Suprapubic skin (tissue), 4 donors: ENCODE results near the gene PTTG1IP. TPM values are rescaled to one million over a fixed set of nuclear protein-coding genes. Genes with fewer than 3 reads are reported as not detected.

Experiments
- DNase-seq, 2 donors: peaks; one replicate each; pipeline ENCODE4 v3.0.0-alpha.2; 2019; ENCODE audit warnings: low spot score in 2 of 2
- H3K27ac ChIP-seq: fragments of 200-600 bp; sonication (generic); one replicate; pipeline ENCODE4 v1.5.1; 2019
- H3K27me3 ChIP-seq: fragments of 200-600 bp; sonication (generic); one replicate; pipeline ENCODE4 v1.5.1; 2019
- H3K36me3 ChIP-seq: fragments of 200-600 bp; sonication (generic); one replicate; pipeline ENCODE4 v1.5.1; 2019
- H3K4me1 ChIP-seq: fragments of 200-600 bp; sonication (generic); one replicate; pipeline ENCODE4 v1.5.1; 2019
- H3K4me3 ChIP-seq: fragments of 200-600 bp; sonication (generic); one replicate; pipeline ENCODE4 v1.5.1; 2019; ENCODE audit warnings: mild to moderate bottlenecking
- H3K9me3 ChIP-seq: fragments of 200-600 bp; sonication (generic); one replicate; pipeline ENCODE4 v1.5.1; 2019
- EP300 ChIP-seq: sonication (generic); formaldehyde crosslinking; IDR thresholded peaks from one replicate; pipeline ENCODE4 v1.6.1; 2017; ENCODE audit warnings: antibody characterized with exemption
- POLR2A ChIP-seq, 2 donors: fragments of 450-650 bp; IDR thresholded peaks; one replicate each; pipeline ENCODE4 v1.6.1; 2017; ENCODE audit warnings: antibody characterized with exemption in 2 of 2, mild to moderate bottlenecking in 2 of 2, moderate library complexity in 2 of 2
- POLR2AphosphoS5 ChIP-seq, 3 donors: sonication (generic); formaldehyde crosslinking; IDR thresholded peaks; one replicate each; pipeline ENCODE4 v1.6.1; 2017; ENCODE audit warnings: antibody characterized with exemption in 3 of 3
- WGBS: methylation state at CpG from one replicate; pipeline ENCODE4 v1.1.5; 2018; 5-methylcytosine and 5-hydroxymethylcytosine counted together
- total RNA-seq, 4 donors: library from RNA; depleted of rRNA; stranded (reverse); fragments of >200 nt; gene quantifications; one replicate each; pipeline ENCODE4 v1.1.0, GENCODE V29; 2016
- TF ChIP-seq, protein P1 (sequence below), 2 donors: fragments of 200-600 bp in 1 of 2; fragments of 450-650 bp in 1 of 2; sonication (generic) in 1 of 2; IDR thresholded peaks; one replicate each; pipeline ENCODE4 v1.5.1; 2016 to 2019; ENCODE audit warnings: antibody characterized with exemption in 2 of 2, mild to moderate bottlenecking in 1 of 2, moderate library complexity in 1 of 2

PTTG1IP gene
- total RNA-seq, 4 donors from 2014 or later: 114 to 172 (median 143) TPM

DNA sequence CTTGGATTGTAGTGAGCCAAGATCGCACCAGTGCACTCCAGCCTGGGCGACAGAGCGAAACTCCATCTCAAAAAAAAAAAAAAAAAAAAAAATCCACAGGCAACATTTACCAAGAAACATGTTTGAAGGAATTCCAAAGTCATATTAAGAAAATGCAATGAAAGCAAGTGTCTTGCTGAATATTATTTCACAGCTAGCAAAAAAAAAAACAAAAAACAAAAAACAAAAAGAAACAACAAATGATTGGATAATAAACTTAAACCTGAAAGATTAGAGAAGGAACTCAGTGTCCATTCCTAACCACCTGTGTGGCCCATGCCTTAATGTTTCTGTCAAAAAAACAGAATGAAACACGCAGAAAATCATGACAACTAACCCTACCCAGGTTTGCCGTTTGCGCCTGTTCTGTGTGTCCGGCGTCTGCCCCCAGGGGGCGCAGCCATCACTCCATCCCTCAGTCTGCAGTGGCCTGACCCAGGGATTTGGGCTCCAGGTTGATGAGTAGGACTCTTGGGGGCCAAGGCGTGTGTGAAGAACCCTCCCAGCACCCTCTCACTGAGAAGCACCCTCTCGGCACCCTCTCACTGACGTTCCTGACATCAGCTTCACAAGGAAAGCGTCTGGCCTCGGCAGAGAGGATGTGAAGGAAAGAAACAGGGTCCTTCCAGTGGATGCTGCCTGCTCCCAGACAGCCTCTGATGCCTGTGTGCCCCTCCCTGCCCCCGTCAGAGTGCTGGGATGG lies 19.2 kb upstream of the PTTG1IP start:
- Histone ChIP-seq H3K27ac (no peak overlapping the region), H3K9me3 (no peaks in the 10 kb centered on the region), H3K4me1 (peaks cover 21% of the 10 kb centered on the region), H3K36me3 (no peaks in the 10 kb centered on the region), H3K27me3 (peaks cover 15% of the 10 kb centered on the region), H3K4me3 (no peak overlapping the region)
- 45% methylated on average over 15 of the region's 15 CpGs for WGBS
- no peak for TF ChIP-seq POLR2A (IDR thresholded peaks at IDR 0.05)
- TF ChIP-seq, protein P1, sequence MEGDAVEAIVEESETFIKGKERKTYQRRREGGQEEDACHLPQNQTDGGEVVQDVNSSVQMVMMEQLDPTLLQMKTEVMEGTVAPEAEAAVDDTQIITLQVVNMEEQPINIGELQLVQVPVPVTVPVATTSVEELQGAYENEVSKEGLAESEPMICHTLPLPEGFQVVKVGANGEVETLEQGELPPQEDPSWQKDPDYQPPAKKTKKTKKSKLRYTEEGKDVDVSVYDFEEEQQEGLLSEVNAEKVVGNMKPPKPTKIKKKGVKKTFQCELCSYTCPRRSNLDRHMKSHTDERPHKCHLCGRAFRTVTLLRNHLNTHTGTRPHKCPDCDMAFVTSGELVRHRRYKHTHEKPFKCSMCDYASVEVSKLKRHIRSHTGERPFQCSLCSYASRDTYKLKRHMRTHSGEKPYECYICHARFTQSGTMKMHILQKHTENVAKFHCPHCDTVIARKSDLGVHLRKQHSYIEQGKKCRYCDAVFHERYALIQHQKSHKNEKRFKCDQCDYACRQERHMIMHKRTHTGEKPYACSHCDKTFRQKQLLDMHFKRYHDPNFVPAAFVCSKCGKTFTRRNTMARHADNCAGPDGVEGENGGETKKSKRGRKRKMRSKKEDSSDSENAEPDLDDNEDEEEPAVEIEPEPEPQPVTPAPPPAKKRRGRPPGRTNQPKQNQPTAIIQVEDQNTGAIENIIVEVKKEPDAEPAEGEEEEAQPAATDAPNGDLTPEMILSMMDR (IDR thresholded peaks at IDR 0.05): peak; percentile 49 to 82
- DNase-seq: no peak

DNA sequence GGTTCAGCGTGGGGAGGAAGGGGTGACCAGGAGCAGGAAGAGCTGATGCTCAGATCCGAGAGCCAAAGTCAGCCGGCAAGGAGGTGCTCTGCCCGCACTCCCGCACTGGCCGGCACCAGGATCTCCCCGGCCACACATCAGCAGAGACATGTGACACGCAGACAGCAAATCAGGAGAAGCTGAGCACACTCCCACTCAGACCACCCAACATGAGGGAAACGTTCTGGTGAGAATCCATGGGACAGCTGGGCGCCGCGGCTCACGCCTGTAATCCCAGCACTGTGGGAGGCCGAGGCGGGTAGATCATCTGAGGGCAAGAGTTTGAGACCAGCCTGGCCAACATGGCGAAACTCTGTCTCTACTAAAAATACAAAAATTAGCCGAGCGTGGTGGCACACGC lies 18.6 kb upstream of the PTTG1IP start:
- Histone ChIP-seq H3K9me3 (no peaks in the 10 kb centered on the region), H3K36me3 (no peaks in the 10 kb centered on the region), H3K27me3 (peaks cover 15% of the 10 kb centered on the region), H3K4me1 (peaks cover 16% of the 10 kb centered on the region), H3K27ac (no peak overlapping the region), H3K4me3 (no peak overlapping the region)
- no peak for DNase-seq
- TF ChIP-seq POLR2AphosphoS5 (IDR thresholded peaks at IDR 0.05) (no peak), EP300 (no peak), POLR2A (IDR thresholded peaks at IDR 0.05) (no peak)
- TF ChIP-seq, protein P1 (IDR thresholded peaks at IDR 0.05): no peak
- WGBS: 80% methylated on average over 17 of the region's 19 CpGs

DNA sequence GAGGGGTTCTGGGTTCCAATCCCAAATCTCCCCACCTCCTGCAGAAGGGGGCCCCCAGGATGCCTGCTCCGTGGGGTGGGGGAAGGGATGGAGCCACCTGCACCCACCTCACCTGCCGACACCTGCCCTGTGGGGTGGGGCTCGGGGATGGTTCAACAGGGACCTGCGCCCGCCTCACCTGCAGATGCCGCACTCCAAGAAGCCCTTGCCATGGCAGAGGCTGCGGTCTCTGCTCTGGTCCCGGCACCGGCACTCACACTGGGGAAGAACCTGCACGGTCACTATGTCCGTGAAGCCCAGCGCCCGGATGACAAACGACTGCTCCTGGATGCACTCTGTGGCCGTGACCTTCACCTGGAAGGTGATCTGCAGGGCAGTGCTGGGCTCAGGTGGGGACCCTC lies 18.1 kb upstream of the PTTG1IP start:
- Histone ChIP-seq H3K4me3 (no peak overlapping the region), H3K36me3 (no peaks in the 10 kb centered on the region), H3K4me1 (peaks cover 16% of the 10 kb centered on the region), H3K9me3 (no peaks in the 10 kb centered on the region), H3K27me3 (peaks cover 15% of the 10 kb centered on the region), H3K27ac (no peak overlapping the region)
- no peak for DNase-seq
- WGBS: 67% methylated on average over 1 of the region's 15 CpGs
- TF ChIP-seq EP300 (no peak), POLR2A (IDR thresholded peaks at IDR 0.05) (no peak), POLR2AphosphoS5 (IDR thresholded peaks at IDR 0.05) (no peak)
- TF ChIP-seq, protein P1 (IDR thresholded peaks at IDR 0.05): no peak

DNA sequence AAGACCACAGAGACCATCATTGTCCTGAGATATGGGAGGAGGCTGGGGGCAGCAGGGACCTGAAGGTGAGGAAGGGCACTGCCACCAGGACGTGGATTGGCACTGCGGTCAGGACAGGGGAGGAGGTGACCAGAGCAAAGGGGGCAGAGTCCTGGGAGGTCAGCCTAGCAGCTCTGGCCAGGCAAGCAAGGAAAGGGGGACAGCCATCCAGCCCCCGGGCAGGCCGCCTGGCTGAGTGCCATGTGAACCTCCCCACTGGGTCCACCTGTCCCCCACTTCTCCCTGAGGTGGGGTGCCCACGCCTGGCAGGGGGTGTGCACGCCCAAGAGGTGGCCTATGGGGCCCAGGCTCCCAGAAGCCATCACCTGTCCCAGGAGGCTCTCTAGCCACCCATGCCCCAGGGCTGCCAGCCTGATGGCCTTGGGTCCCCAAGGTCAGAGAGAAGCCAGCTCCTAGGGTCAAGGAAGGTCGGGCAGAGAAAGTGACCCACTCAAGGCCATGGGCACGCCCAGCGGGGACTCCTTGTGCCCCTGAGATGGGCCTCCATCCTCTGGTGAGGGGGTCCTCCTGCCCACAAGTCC lies 17.6 kb upstream of the PTTG1IP start:
- 75% methylated on average over 7 of the region's 9 CpGs for WGBS
- no peak overlapping the region for H3K4me3 ChIP-seq
- H3K9me3 ChIP-seq: no peaks in the 10 kb centered on the region
- no peak for TF ChIP-seq EP300
- no peak overlapping the region for H3K27ac ChIP-seq
- peaks cover 15% of the 10 kb centered on the region for H3K27me3 ChIP-seq
- DNase-seq: no peak
- peaks cover 16% of the 10 kb centered on the region for H3K4me1 ChIP-seq
- no peaks in the 10 kb centered on the region for H3K36me3 ChIP-seq

DNA sequence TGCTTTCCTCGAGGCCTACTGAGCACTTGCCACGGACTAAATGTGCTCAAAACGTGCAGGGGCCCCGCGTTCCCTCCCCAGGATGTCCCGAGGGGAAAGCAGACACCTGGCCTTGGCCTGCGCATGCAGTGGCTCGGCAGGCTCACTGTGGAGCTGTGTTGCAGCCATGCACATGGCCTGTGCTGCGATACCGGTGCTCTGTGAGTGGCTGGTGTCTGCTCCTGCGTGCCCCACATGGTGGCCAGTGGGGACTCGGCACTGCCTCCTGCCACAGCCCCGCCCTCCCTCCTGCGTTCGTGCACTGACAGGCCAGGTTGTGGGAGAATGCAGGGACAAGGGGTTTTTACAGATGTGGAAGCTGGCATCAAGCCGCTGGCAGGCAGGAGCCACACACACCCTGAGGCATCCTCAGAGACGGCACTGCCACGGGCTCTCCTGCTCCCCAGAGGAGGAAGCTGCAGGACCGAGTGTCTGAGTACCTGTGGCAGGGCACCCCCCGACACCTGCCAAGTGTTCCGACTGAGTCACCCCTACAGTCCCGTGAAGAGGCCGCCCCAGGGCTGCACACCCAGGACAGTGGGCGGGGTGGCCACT lies 16.9 kb upstream of the PTTG1IP start:
- Histone ChIP-seq H3K27me3 (peaks cover 15% of the 10 kb centered on the region), H3K9me3 (no peaks in the 10 kb centered on the region), H3K4me1 (peaks cover 16% of the 10 kb centered on the region), H3K4me3 (no peak overlapping the region), H3K27ac (no peak overlapping the region), H3K36me3 (no peaks in the 10 kb centered on the region)
- WGBS: 50% methylated on average over 8 of the region's 24 CpGs
- TF ChIP-seq POLR2A (IDR thresholded peaks at IDR 0.05): no peak
- no peak for TF ChIP-seq POLR2AphosphoS5 (IDR thresholded peaks at IDR 0.05)
- no peak for TF ChIP-seq EP300
- TF ChIP-seq, protein P1 (IDR thresholded peaks at IDR 0.05): no peak
- DNase-seq: no peak
